Adipocyte (in vitro differentiated cells): ENCODE data around the gene ZNF735.
A peak's percentile ranks its signal among the peaks of the same experiment; 100 is the strongest.
"Not testable (repeated sequence)": the region's sequence is repeated elsewhere in the genome, so short reads cannot be mapped to it uniquely, and the experiment has no call there.

Experiments
- DNase-seq: peaks from one replicate; pipeline ENCODE4 v3.0.0-alpha.2; 2015; ENCODE audit warnings: low read depth
- H3K27me3 ChIP-seq: replicated peaks from 2 replicates; pipeline ENCODE4 v1.7.0; 2013; ENCODE audit warnings: mild to moderate bottlenecking, low read length, moderate library complexity; ENCODE audit not compliant: control insufficient read depth, insufficient read depth
- H3K36me3 ChIP-seq: 2 replicates; pipeline ENCODE4 v1.7.0; 2013; ENCODE audit warnings: low read length, mild to moderate bottlenecking, moderate library complexity; ENCODE audit not compliant: control insufficient read depth, insufficient read depth, severe bottlenecking
- H3K4me1 ChIP-seq: 2 replicates; pipeline ENCODE4 v1.7.0; 2013; ENCODE audit warnings: mild to moderate bottlenecking, low read length, moderate library complexity; ENCODE audit not compliant: control insufficient read depth, insufficient read depth
- H3K4me3 ChIP-seq: 2 replicates; pipeline ENCODE4 v1.7.0; 2013; ENCODE audit warnings: mild to moderate bottlenecking, low read length, moderate library complexity
- H3K9ac ChIP-seq: 2 replicates; pipeline ENCODE4 v1.7.0; 2013; ENCODE audit warnings: mild to moderate bottlenecking, low read length, moderate library complexity
- H3K9me3 ChIP-seq: 2 replicates; pipeline ENCODE4 v1.7.0; 2013; ENCODE audit warnings: mild to moderate bottlenecking, low read length, moderate library complexity; ENCODE audit not compliant: control insufficient read depth

The ZNF735 gene

GRCh38 chr7:64206903-64207302 lies at the start of gene ZNF735:
TSS of gene ZNF735 (plus strand) at chr7:64207203. CDS start at chr7:64207203, 0 bp downstream.
- no peak for DNase-seq
- peaks cover 14% of the 10 kb centered on the region for H3K9me3 ChIP-seq
- no peaks in the 10 kb centered on the region for H3K27me3 ChIP-seq
- H3K9ac ChIP-seq = no peak within 1 kb of the TSS
- no peaks in the 10 kb centered on the region for H3K36me3 ChIP-seq
- no peaks in the 10 kb centered on the region for H3K4me1 ChIP-seq
- no peak within 1 kb of the TSS for H3K4me3 ChIP-seq

GRCh38 chr7:64170974-64171373 lies 36.0 kb upstream of the ZNF735 start:
- not testable (repeated sequence) for H3K36me3 ChIP-seq, H3K27me3 ChIP-seq, H3K4me3 ChIP-seq, H3K9ac ChIP-seq, DNase-seq, H3K9me3 ChIP-seq, H3K4me1 ChIP-seq

- H3K27me3 ChIP-seq = no peaks in the 10 kb centered on the region
- peaks cover 7% of the 10 kb centered on the region for H3K9me3 ChIP-seq
- H3K4me3 ChIP-seq = no peak overlapping the region
- DNase-seq = no peak
- no peak overlapping the region for H3K9ac ChIP-seq
- H3K36me3 ChIP-seq = no peaks in the 10 kb centered on the region
- no peaks in the 10 kb centered on the region for H3K4me1 ChIP-seq
These were observed 32.7 kb upstream of the ZNF735 start for GRCh38 chr7:64174328-64174727.

GRCh38 chr7:64174941-64175340 lies 32.1 kb upstream of the ZNF735 start:
- Histone ChIP-seq H3K9me3 (peaks cover 10% of the 10 kb centered on the region), H3K9ac (no peak overlapping the region), H3K36me3 (no peaks in the 10 kb centered on the region), H3K27me3 (no peaks in the 10 kb centered on the region), H3K4me1 (no peaks in the 10 kb centered on the region), H3K4me3 (no peak overlapping the region)
- DNase-seq = no peak

GRCh38 chr7:64180989-64181388 lies 26.0 kb upstream of the ZNF735 start:
- DNase-seq = peak; percentile 6
- no peaks in the 10 kb centered on the region for H3K36me3 ChIP-seq
- no peaks in the 10 kb centered on the region for H3K4me1 ChIP-seq
- H3K9me3 ChIP-seq = peaks cover 15% of the 10 kb centered on the region
- H3K27me3 ChIP-seq = no peaks in the 10 kb centered on the region
- no peak overlapping the region for H3K4me3 ChIP-seq
- H3K9ac ChIP-seq = no peak overlapping the region

GRCh38 chr7:64181586-64181985 lies 25.4 kb upstream of the ZNF735 start:
- Histone ChIP-seq H3K4me3 (no peak overlapping the region), H3K9ac (no peak overlapping the region), H3K36me3 (no peaks in the 10 kb centered on the region), H3K27me3 (no peaks in the 10 kb centered on the region), H3K9me3 (peaks cover 15% of the 10 kb centered on the region), H3K4me1 (no peaks in the 10 kb centered on the region)
- DNase-seq = no peak

GRCh38 chr7:64182036-64182790 lies 24.8 kb upstream of the ZNF735 start:
- H3K9me3 ChIP-seq = peaks cover 11% of the 10 kb centered on the region
- H3K27me3 ChIP-seq = no peaks in the 10 kb centered on the region
- no peak for DNase-seq
- H3K9ac ChIP-seq = no peak overlapping the region
- no peak overlapping the region for H3K4me3 ChIP-seq
- no peaks in the 10 kb centered on the region for H3K36me3 ChIP-seq
- no peaks in the 10 kb centered on the region for H3K4me1 ChIP-seq

GRCh38 chr7:64183126-64183742 lies 23.8 kb upstream of the ZNF735 start:
- H3K9me3 ChIP-seq = peaks cover 11% of the 10 kb centered on the region
- DNase-seq = peak; percentile 0
- H3K4me3 ChIP-seq = no peak overlapping the region
- H3K9ac ChIP-seq = no peak overlapping the region
- no peaks in the 10 kb centered on the region for H3K36me3 ChIP-seq
- H3K27me3 ChIP-seq = no peaks in the 10 kb centered on the region
- H3K4me1 ChIP-seq = no peaks in the 10 kb centered on the region

GRCh38 chr7:64183827-64184372 lies 23.1 kb upstream of the ZNF735 start:
- H3K4me1 ChIP-seq = no peaks in the 10 kb centered on the region
- H3K36me3 ChIP-seq = no peaks in the 10 kb centered on the region
- no peak overlapping the region for H3K9ac ChIP-seq
- peaks cover 12% of the 10 kb centered on the region for H3K9me3 ChIP-seq
- DNase-seq = no peak
- H3K4me3 ChIP-seq = no peak overlapping the region
- H3K27me3 ChIP-seq = no peaks in the 10 kb centered on the region

- no peak for DNase-seq
- Histone ChIP-seq H3K4me1 (no peaks in the 10 kb centered on the region), H3K9me3 (peaks cover 17% of the 10 kb centered on the region), H3K36me3 (no peaks in the 10 kb centered on the region), H3K4me3 (no peak overlapping the region), H3K9ac (no peak overlapping the region), H3K27me3 (no peaks in the 10 kb centered on the region)
These were observed 22.6 kb upstream of the ZNF735 start for GRCh38 chr7:64184376-64184775.

- no peak overlapping the region for H3K9ac ChIP-seq
- no peaks in the 10 kb centered on the region for H3K27me3 ChIP-seq
- no peaks in the 10 kb centered on the region for H3K4me1 ChIP-seq
- H3K4me3 ChIP-seq = no peak overlapping the region
- H3K36me3 ChIP-seq = no peaks in the 10 kb centered on the region
- H3K9me3 ChIP-seq = peaks cover 13% of the 10 kb centered on the region
- DNase-seq = no peak
These were observed 19.6 kb upstream of the ZNF735 start for GRCh38 chr7:64187408-64187807.
